ENCODE data around the gene GCFC2.
A peak's percentile ranks its signal among the peaks of the same experiment; 100 is the strongest.
"Not testable (repeated sequence)": the region's sequence is repeated elsewhere in the genome, so short reads cannot be mapped to it uniquely, and the experiment has no call there.

The GCFC2 gene

DNA sequence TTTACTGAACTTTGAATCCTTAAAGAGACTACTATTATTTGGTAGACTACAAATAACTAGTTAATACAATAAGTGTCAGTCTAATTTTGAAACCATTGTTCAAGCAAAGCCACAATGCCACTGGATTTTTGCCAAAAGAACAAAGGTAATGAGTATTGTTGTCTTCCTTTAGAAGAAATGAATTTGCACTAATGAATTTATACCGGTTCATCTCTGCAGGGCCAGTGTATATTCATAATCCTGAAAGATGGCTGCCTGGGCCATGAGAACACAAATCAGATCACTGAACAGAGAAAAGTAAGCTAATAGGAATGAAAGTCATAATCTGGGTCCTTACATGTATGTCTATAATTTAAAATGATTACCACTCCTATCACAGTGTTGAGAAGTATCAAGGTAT, 31.2 kb downstream of the GCFC2 start:
- no peak for DNase-seq (ENCODE audit: low read depth)

GRCh38 chr2:75676464-75676863, 34.3 kb downstream of the GCFC2 start:
- DNase-seq (ENCODE audit: low read depth), result no peak

- no peak for DNase-seq (ENCODE audit: low read depth)
Measured at GRCh38 chr2:75675908-75676307, 34.8 kb downstream of the GCFC2 start.

GRCh38 chr2:75675423-75675822, 35.3 kb downstream of the GCFC2 start:
- DNase-seq (ENCODE audit: low read depth), result not testable (repeated sequence)

- DNase-seq (ENCODE audit: low read depth), result no peak
Measured at GRCh38 chr2:75667884-75668283, 42.8 kb downstream of the GCFC2 start.

DNA sequence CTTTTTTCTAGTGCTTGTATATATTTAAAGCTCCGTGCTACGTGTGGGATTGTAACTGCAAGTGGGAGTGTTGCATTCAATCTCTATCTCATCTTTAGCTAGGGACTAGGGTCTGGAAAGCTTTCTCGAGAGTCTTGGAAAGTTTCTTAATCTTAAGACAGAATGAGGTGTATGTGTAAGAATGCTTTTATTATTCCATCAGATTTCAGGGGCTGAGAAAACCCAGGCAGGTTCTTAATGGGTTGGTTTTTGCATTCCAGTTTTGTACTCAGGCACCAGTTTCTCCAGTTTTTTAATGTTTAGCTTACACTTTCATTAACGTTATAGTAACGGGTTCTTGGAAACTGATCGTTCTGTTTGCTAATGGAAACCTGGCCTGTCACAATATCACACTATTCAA, 43.8 kb downstream of the GCFC2 start:
- no peak for DNase-seq (ENCODE audit: low read depth)

GRCh38 chr2:75657798-75658197, 52.9 kb downstream of the GCFC2 start:
- no peak for DNase-seq (ENCODE audit: low read depth)

DNA sequence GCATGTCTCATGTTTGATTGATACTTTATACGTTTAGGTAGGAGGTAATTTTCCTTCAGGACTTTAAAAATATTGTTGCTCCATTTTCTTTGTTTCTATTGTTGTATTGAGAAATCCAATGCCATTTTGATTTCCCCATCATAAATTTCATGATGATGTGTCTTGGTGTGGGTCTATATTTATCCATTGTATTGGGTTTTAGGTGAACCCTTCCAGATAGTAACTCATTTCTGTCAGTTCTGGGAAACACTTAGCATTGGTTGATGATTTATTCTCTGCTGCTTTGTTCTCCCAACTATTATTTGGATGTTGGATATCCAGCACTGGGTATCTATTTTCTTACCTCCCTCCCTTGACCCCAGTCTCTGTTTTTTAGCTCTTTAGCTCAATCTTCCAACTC, 54.2 kb downstream of the GCFC2 start:
- no peak for DNase-seq (ENCODE audit: low read depth)

DNA sequence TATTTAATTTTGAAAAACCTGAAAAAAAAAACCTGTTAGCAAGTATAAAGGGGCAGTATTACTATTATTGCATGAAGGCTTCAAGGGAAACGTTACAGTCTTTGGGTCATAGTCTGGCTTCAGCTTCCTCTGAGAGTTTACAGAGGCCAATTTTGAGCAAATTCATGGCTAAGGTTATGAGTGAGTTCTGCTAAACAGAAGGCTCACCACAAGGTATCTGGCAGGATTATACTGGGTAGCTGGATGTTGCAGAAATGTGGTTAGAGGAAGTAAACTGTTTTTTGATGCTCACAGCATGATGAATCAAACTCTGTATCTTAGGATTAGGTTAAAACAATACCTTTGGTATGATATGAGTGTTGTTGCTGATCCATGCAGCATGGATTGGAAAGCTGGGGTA, 54.9 kb downstream of the GCFC2 start:
- no peak for DNase-seq (ENCODE audit: low read depth)

DNA sequence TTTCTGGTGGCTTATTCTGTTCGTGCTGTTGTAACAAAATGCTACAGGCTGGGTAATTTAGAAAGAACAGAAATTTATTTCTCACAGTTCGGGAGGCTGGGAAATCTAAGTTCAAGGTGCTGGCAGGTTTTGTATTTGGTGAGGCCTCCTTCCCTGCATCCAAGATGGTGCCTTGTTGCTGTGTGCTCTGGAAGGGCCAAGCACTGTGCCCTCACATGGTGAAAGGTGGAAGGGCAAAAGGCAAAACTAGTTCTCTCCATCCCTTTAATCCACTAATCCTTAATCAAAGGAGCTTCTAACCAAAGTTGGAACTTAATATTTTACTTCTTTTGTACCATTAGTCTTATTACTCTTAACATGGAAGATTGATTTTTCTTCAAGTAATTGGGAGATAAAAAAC, 56.7 kb downstream of the GCFC2 start:
- DNase-seq (ENCODE audit: low read depth), result no peak

DNA sequence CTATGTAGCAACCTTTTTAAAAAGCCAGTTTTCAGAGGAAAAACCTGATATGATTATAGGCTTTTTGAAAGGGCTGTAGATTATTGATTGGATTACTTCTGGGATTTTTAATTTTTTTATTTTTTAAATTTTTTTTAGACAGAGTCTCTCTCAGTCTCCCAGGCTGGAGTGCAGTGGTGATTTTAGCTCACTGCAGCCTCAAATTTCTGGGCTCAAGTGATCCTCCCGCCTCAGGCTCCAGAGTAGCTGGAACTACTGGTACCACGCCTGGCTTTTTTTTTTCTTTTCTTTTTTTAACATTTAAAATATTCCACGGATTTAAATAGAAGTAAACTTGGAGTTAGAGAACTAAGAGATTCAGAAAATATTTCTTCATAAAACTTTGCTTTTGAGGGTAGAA, 62.9 kb downstream of the GCFC2 start:
- no peak for DNase-seq (ENCODE audit: low read depth)

DNA sequence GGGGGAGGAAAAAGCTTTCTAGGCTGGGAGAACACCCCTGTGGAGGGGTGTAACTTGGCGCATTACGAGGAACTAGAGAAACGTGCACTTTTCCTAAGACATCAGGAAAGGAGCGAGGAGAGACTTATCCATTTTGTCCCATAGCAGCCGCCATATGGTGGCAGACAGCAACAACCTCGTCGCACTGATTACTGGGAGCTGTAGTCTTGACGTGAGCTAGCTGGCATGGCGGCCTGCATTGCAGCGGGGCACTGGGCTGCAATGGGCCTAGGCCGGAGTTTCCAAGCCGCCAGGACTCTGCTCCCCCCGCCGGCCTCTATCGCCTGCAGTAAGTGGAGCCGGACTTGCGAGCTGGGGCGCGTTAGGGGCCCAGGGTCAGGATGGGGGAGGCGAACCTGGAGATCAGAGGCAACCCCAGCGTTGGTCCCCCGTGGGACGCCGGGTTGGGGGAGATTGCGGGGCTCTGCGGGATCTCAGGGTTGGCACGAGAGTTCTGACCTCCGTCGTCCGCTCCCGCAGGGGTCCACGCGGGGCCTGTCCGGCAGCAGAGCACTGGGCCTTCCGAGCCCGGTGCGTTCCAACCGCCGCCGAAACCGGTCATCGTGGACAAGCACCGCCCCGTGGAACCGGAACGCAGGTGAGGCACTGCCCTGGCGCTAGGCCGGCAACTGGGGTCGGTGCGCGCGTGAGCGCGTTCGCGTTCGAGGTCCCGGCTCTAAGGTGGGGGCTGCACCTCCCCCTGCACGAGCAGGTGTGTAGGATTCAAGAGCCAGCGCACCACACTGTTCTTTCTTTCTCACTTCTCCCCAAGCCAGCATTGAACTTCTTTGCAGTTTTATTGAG, 63.9 kb downstream of the GCFC2 start, which contains the start of gene MRPL19:
MRPL19 (plus strand) TSS at position 201 of the 843 bp plus-strand sequence; CDS start at position 226, 25 bp downstream.
- peak; percentile 62 for DNase-seq (ENCODE audit: low read depth)

- DNase-seq (ENCODE audit: low read depth), result no peak
Measured at GRCh38 chr2:75646090-75646582, 64.6 kb downstream of the GCFC2 start.

DNA sequence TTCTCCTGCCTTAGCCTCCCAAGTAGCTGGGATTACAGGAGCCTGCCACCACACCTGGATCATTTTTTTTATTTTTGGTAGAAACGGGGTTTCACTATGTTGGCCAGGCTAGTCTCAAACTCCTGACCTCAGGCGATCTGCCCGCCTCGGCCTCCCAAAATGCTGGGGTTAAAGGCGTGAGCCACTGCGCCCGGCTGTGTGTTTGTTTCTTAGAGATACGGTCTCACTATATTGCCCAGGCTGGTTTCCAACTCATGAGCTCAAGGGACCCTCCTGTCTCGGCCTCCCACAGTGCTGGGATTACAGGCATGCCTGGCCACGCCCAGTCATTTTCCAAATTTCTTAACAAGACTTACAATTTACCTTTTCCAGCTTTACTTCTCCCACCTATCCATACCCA, 65.1 kb downstream of the GCFC2 start:
- no peak for DNase-seq (ENCODE audit: low read depth)

DNA sequence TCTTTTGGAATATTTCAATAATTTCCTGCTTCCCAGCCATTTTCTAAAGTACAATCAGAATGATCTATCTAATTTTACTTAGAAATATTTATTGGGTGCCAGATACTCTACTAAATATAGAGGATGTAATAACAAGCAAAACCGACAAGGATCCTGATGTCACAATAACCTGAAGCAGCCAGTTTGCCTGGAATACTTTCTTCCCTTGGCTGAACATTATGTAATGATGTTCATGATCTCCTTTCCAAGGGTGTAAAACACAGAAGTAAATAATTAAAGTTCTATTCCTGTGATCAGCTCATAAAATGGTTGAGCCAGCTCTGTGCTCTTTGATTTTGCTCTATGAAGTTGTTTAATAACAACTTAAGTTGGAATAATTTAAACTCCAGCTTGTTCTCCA, 66.7 kb downstream of the GCFC2 start:
- no peak for DNase-seq (ENCODE audit: low read depth)

GRCh38 chr2:75641587-75641986, 69.1 kb downstream of the GCFC2 start:
- no peak for DNase-seq (ENCODE audit: low read depth)

- peak; percentile 18 for DNase-seq (ENCODE audit: low read depth)
Measured at GRCh38 chr2:75640621-75641121, 70.0 kb downstream of the GCFC2 start.

GRCh38 chr2:75637568-75637967, 73.1 kb downstream of the GCFC2 start:
- no peak for DNase-seq (ENCODE audit: low read depth)

- no peak for DNase-seq (ENCODE audit: low read depth)
Measured at GRCh38 chr2:75634945-75635344, 75.8 kb downstream of the GCFC2 start.

DNA sequence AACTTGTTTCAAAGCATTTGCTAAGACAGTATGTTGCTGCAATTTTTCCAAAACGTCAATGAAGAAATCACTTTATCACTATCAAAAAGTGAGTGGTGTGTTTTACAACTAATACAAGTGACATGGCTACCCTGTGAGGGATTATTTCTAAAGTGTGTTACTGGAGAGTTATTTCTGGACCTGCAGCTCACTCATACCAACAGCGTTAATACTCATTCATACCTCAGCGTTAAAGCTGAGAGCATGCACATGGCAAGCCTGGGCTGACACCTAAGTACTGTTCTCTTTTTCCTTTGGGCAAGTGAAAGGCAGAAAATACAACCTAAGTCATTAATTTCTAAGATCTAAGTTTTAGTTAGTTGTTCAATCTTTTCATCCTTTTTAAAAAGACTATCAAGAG, 77.1 kb downstream of the GCFC2 start:
- no peak for DNase-seq (ENCODE audit: low read depth)

GRCh38 chr2:75632813-75633212, 77.9 kb downstream of the GCFC2 start:
- DNase-seq (ENCODE audit: low read depth), result no peak

GRCh38 chr2:75632091-75632701, 78.5 kb downstream of the GCFC2 start:
- DNase-seq (ENCODE audit: low read depth), result no peak

GRCh38 chr2:75627902-75628504, 82.7 kb downstream of the GCFC2 start:
- peak; percentile 41 for DNase-seq (ENCODE audit: low read depth)

Measured in activated T-helper 9 cell treated with anti-CD3 and anti-CD28 coated beads, Interleukin-2, amount 50 U/mL, for 16 hours (primary cell).